ENCODE measurements around the gene CTIF. TPM values are rescaled to one million over a fixed set of nuclear protein-coding genes. Genes with fewer than 3 reads are reported as not detected.

CTIF gene
- total and polyA plus RNA-seq, 11 donors: 21.2 to 93.0 (median 68.0) TPM

- peaks cover 0 to 37% (median 16%) of the 10 kb centered on the region in 12 donors for H3K4me1 ChIP-seq
- H3K4me3 ChIP-seq: no peak overlapping the region
- ATAC-seq: no peak
- DNase-seq: peak in 1 of 5 donors; percentile 24
- no peak for TF ChIP-seq POLR2A (IDR thresholded peaks at IDR 0.05)
- TF ChIP-seq CTCF (IDR thresholded peaks at IDR 0.05): no peak
- H3K27me3 ChIP-seq: no peaks in the 10 kb centered on the region
- intact Hi-C loops (cut with DNase I): loop anchor here in 1 of 10 donors (5.0 kb wide), 1 partner anchor 42 kb away; no protein-coding TSS in a partner anchor
- no peaks in the 10 kb centered on the region for H3K36me3 ChIP-seq
- H3K27ac ChIP-seq: no peak overlapping the region
- no peaks in the 10 kb centered on the region for H3K9me3 ChIP-seq
- WGBS, 4 donors: 76 to 90% (median 81%) methylated on average over 4 of the region's 4 CpGs
Observed at GRCh38 chr18:48884771-48885170, 345.9 kb downstream of the CTIF start.

DNA sequence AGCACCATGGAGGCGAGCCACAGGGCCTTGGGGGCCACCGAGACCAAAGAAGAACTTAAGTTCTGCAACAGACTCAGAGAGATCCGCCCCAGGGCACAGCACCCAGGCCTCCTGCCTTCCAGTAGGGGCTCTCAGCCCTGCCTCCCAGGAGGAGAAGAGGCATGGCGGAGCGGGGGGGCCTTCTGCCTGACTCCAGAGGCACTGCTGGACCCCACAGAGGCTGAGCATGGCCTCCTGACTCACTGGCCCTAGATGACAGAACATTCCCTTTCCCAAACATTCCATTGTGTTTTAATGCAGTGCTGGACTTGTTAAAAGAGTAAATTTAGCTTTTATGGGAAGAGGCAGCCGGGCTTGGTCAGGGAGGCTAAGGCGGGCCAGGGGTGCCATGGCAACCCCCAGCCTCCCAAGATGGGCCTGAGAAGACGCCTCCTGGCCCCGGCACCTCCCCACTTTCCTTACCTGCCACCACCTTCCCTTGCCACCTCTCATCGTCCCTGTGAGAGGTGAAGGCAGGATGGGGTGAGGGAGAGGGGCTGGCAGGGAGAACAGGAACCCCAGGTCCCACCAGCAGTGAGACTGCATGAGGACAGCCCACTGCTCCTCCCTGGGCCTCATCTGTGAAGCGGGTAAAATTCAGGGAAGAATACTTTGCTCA, 346.6 kb downstream of the CTIF start:
- DNase-seq (no peak), ATAC-seq (no peak)
- Histone ChIP-seq H3K27me3 (no peaks in the 10 kb centered on the region), H3K9me3 (no peaks in the 10 kb centered on the region), H3K4me3 (no peak overlapping the region), H3K27ac (no peak overlapping the region), H3K4me1 (peaks cover 0 to 38% (median 16%) of the 10 kb centered on the region in 12 donors), H3K36me3 (no peaks in the 10 kb centered on the region)
- TF ChIP-seq CTCF (IDR thresholded peaks at IDR 0.05): no peak
- no peak for TF ChIP-seq POLR2A (IDR thresholded peaks at IDR 0.05)
- 94 to 98% (median 97%) methylated on average over 11 of the region's 11 CpGs for WGBS, 4 donors
- intact Hi-C loops (cut with DNase I): loop anchor here in 1 of 10 donors (5.0 kb wide), 1 partner anchor 43 kb away; no protein-coding TSS in a partner anchor

DNA sequence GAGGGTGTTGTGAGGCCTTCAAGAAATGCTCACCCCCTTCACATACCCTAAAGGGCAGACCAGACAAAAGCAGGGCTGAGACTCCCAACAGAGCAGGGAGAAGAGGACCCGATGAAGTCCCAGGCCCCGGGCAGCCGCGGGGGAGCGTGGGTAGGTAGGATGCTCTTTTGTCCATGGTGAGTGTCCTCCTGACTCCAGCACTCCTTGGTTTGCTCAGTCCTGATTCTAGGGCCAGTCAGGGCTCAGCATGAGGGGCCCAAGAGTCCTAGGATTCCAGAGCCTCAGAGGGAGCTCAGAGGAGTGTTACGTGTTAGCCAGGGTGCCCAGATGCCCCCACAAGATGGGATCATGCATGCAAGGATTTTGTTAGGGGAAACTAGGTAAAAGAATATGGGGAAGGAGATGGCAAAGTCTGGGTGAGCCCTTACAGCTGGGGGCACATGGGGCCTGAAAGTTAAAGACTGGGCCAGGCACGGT, 347.1 kb downstream of the CTIF start:
- Histone ChIP-seq H3K9me3 (no peaks in the 10 kb centered on the region), H3K4me1 (peaks cover 0 to 38% (median 16%) of the 10 kb centered on the region in 12 donors), H3K36me3 (no peaks in the 10 kb centered on the region), H3K4me3 (no peak overlapping the region), H3K27me3 (no peaks in the 10 kb centered on the region), H3K27ac (no peak overlapping the region)
- DNase-seq: no peak
- WGBS, 4 donors: 90 to 98% (median 97%) methylated on average over 7 of the region's 7 CpGs
- ATAC-seq: no peak
- intact Hi-C loops (cut with DNase I): loop anchor here in 1 of 10 donors (5.0 kb wide), 1 partner anchor 44 kb away; no protein-coding TSS in a partner anchor
- TF ChIP-seq POLR2A (IDR thresholded peaks at IDR 0.05): no peak
- TF ChIP-seq CTCF (IDR thresholded peaks at IDR 0.05): no peak

DNA sequence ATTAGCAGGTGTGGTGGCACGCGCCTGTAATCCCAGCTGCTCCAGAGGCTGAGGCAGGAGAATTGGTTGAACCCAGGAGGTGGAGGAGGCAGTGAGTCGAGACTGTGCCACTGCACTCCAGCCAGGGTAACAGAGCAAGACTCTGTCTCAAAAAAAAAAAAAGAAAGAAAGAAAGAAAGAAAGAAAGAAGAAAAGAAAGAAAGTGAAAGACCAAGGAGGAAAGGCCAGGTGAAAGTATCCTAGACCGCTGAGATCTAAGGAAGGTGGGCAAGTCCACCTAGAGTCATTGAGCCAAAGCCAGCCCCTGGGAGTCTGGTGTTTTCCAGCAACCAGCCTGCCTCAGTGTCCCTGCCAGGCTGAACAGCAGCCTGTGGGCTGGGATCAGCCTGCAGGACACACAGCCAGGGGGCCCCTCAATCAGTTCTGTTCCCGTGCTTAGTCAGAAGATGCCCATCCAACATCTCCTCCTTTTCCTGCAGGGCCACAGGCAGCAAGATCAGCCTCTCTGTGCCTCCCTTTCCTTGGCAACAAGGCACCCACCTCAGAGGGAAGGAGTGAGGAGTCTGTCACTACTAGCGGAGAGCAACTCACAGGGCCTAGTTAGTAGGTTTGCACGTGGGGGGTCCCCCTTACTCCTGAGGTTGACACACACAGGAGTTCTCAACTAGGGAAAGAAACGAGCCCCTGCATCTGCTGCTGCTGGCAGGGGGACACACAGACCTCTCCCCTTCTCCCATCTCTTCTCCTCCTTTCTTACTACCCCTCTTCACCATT, 347.9 kb downstream of the CTIF start:
- intact Hi-C loops (cut with DNase I): loop anchor here in 1 of 10 donors (5.0 kb wide), 1 partner anchor 44 kb away; no protein-coding TSS in a partner anchor
- Histone ChIP-seq H3K9me3 (no peaks in the 10 kb centered on the region), H3K4me3 (no peak overlapping the region), H3K4me1 (peaks cover 0 to 38% (median 16%) of the 10 kb centered on the region in 12 donors), H3K27ac (no peak overlapping the region), H3K27me3 (no peaks in the 10 kb centered on the region), H3K36me3 (no peaks in the 10 kb centered on the region)
- DNase-seq (no peak), ATAC-seq (no peak)
- TF ChIP-seq CTCF (IDR thresholded peaks at IDR 0.05) (no peak), POLR2A (IDR thresholded peaks at IDR 0.05) (no peak)
- 90 to 95% (median 94%) methylated on average over 8 of the region's 8 CpGs for WGBS, 4 donors

All from heart left ventricle (tissue), 16 donors.